Cerebellar nuclear complex (tissue), 1 donor: ENCODE data around the gene TMEM258.
A peak's percentile ranks its signal among the peaks of the same experiment; 100 is the strongest.

Experiments
- DNase-seq, 2 experiments: peaks; one replicate each; lab custom pipeline; 2025; lab: John Stamatoyannopoulos, UW

TMEM258 gene

GRCh38 chr11:61795876-61796526, 3.6 kb upstream of the TMEM258 start:
- DNase-seq: no peak

DNA sequence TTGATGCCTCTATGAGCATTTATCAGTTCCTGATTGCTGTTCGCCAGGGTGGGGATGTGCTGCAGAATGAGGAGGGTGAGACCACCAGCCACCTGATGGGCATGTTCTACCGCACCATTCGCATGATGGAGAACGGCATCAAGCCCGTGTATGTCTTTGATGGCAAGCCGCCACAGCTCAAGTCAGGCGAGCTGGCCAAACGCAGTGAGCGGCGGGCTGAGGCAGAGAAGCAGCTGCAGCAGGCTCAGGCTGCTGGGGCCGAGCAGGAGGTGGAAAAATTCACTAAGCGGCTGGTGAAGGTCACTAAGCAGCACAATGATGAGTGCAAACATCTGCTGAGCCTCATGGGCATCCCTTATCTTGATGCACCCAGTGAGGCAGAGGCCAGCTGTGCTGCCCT, 3.1 kb upstream of the TMEM258 start:
- DNase-seq: no peak

DNA sequence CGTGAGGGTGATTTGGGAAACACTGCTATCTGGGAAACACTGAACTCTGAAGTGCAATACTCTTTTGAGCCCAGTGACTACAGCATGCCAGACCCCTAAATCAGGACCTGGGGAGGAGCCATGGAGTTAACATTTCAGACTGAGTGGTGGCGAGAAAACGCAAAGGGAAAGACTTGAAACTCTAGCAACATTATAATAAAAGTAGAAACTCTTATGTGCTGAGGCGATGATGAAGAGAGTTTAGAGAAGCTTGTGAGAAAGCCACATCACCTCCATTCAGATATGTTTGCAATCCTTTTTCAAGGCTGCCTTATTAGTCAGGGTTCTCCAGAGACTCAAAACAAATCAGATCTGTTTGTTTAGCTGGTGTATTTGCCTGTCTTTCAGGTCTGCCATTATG, 2.2 kb upstream of the TMEM258 start:
- DNase-seq: no peak

- no peak for DNase-seq
Measured at GRCh38 chr11:61793829-61794204, 1.4 kb upstream of the TMEM258 start.

GRCh38 chr11:61793083-61793828, 857 bp upstream of the TMEM258 start:
- no peak for DNase-seq

GRCh38 chr11:61791737-61792309, 576 bp downstream of the TMEM258 start:
- DNase-seq: no peak

DNA sequence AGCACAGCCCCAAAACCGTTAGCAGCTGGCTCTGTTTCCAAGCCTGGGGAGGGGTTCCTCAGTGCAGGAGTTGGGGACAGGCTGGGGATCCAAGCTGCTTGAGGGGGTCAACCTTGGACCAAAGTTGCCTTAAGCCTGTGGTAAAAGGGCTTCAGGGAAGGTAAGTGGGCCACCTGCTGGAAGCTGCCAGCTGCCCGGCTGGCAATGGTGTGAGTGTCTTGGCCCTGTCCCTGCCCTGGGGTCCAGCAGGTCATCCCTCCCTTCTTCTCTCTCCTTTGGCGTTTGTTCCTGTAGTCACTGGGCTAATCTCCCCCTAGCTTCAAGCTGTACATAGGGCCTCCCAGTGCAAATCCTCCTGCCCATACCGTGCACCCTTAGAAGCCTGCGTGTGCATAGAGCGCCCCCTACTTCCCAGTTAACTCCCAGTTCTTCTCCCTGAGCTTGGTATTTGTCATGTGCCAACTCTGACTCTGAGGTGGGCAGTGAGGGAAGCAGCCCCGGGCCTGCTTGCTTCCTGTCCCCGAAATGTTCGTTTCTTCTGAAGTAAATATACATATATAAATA, 4.4 kb downstream of the TMEM258 start:
- DNase-seq: no peak

DNA sequence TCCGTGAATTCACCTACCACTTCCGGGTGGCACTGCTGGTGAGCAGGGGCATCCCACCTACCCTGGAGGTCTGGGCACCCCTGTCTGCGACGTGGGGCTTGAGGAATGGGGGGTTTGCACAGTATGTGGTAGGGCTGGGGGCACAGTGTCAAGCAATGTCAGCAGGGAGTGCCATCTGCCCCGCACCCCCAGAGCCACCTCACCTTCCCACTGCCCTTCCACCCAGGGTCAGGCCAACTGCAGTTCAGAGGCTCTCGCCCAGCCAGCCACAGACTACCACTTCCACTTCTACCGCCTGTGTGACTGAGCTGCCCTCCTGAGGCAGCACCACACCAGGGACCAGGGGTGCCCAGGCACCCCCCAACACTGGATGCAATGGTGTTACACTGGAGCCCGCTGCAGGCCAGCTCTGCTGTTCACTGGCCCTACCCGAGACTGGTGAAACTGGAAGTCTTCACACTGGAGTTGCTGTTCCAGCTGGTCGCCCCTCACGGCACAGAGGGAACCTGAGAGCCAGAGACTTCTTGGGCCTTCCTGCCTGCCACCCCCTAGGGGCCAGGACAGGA, 6.5 kb downstream of the TMEM258 start:
- DNase-seq: no peak

- no peak for DNase-seq
Measured at GRCh38 chr11:61784506-61784805, 7.9 kb downstream of the TMEM258 start.

GRCh38 chr11:61783717-61784505, 8.5 kb downstream of the TMEM258 start:
- DNase-seq: no peak

- no peak for DNase-seq
Measured at GRCh38 chr11:61782841-61783240, 9.6 kb downstream of the TMEM258 start.

- no peak for DNase-seq
Measured at GRCh38 chr11:61782299-61782698, 10.1 kb downstream of the TMEM258 start.

GRCh38 chr11:61781585-61781984, 10.8 kb downstream of the TMEM258 start:
- no peak for DNase-seq

DNA sequence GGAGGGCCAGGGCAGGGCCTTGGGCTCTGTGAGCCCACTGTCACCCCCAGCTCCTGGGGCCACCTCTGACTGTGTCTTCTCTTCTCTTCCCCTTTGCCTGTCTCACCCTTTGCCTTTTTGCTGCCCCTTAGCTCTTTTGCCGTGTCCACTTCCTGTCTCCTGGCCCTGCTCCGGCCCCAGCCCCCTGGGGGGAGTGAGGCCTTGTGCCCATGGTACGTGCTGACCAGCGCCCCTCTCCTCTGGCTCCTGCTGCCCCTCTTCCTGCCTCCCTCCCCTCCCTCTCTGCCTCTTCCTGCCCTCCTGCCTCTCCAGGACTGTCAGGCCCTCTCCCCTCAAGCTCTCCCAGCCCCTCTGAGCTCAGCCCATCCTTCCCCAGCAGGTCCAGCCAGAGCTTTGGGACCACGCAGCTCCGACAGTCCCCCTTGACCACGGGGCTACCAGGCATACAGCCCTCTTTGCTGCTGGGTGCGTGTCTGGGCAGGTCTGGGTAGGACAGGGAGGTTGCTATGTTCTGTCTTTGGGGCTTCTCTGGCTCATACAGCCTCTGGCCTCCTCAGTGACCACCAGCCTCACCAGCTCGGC, 11.7 kb downstream of the TMEM258 start:
- no peak for DNase-seq

DNA sequence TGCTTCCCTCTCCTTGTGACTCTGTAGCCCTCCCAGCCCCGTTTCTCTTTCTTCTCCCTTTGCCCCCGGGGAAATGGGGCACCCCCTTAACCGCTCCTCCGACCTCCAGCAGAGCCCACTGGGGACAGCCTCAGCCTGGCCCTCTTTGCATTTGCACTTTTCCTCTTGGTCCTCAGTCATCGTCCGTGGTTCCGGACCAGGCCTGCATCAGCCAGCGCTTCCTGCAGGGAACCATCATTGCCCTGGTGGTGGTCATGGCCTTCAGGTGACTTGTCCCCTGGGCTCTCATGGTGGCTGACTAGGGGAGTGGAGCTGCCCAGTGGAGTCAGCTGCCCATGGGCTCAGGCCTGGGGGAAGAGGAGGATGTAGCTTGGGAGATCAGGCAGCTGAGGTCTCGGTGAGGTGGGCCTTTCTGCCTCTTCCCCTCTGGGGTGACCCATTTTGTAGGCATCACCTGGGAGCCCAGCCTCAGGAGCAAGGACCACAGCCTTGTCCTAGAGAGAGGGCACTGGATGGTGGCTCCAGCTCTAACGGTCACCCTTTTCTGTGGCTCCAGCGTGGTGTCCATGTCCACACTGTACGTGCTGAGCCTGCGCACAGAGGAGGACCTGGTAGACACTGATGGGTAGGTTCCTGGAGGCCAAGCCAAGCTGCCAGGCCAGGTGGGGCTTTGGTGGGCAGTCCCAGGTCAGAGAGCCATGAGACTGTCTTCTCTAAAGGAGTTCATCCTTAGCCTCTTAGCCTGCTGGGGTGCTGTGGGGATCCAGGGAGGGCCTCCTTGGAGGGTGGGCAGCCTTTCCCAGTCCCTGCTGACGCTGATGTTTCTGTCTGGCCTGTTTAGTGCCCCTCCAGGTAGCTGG, 12.5 kb downstream of the TMEM258 start:
- DNase-seq: no peak

- DNase-seq: no peak
Measured at GRCh38 chr11:61778920-61779650, 13.3 kb downstream of the TMEM258 start.

GRCh38 chr11:61778357-61778886, 14.0 kb downstream of the TMEM258 start:
- DNase-seq: no peak

DNA sequence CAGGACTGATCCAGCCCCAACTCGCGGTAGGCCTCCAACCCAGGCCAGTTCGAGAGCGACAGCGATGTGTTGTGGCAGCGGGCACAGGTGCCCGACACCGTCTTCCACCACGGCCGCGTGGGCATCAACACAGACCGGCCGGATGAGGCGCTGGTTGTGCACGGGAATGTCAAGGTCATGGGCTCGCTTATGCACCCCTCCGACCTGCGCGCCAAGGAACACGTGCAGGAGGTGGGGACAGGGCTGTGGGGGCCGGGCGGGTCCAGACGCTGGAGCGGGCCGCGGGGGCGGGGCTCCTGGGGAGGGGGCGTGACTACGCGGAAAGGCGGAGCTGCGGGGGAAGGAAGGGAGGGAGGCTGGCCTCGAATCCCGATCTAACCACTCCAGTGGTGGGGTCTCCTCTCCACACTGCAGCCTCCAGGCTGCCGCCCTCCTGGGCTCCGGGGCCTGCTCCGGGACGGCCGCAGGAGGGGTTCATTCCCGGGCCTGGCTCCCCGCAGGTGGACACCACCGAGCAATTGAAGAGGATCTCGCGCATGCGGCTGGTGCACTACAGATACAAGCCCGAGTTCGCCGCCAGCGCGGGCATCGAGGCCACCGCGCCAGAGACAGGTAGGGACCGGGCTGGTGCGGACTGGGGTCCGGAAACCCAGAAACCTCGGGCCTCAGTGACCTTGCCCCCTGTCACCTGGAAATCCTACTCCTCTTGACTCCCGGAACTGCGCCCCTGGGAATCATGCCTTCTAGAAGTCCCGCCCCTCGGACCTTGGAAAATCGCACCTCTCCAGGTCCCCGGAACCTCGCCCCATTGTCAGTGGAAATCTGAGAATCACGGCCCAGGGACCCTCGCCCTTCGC, 14.9 kb downstream of the TMEM258 start:
- DNase-seq: peak in 1 of 2 experiments; percentile 1

- DNase-seq: no peak
Measured at GRCh38 chr11:61776561-61777075, 15.8 kb downstream of the TMEM258 start.
